ENCODE data around the gene TMCO4.

- TF ChIP-seq EZH2 (IDR thresholded peaks at IDR 0.05; ENCODE audit: insufficient read depth, low read length) (no peak), CTCF (IDR thresholded peaks at IDR 0.05; ENCODE audit: insufficient read depth, low read depth, low read length) (no peak)
Measured at GRCh38 chr1:19650416-19651140, 149.1 kb downstream of the TMCO4 start.
